Endodermal cell (in vitro differentiated cells): ENCODE measurements around the gene CNTN1. TPM values are rescaled to one million over a fixed set of nuclear protein-coding genes. Genes with fewer than 3 reads are reported as not detected.
A peak's percentile ranks its signal among the peaks of the same experiment; 100 is the strongest.

Experiments used
- DNase-seq: peaks from one replicate; pipeline ENCODE4 v3.0.0-alpha.2; 2017
- H3K27ac ChIP-seq: 2 replicates; pipeline ENCODE4 v1.5.1; 2013; ENCODE audit warnings: mild to moderate bottlenecking, low read depth, low read length, moderate library complexity
- H3K27me3 ChIP-seq: 2 replicates; pipeline ENCODE4 v1.6.1; 2013; ENCODE audit warnings: mild to moderate bottlenecking, low read length, moderate library complexity; ENCODE audit not compliant: insufficient read depth, control insufficient read depth, poor library complexity, severe bottlenecking
- H3K36me3 ChIP-seq: 2 replicates; pipeline ENCODE4 v1.7.0; 2013; ENCODE audit warnings: mild to moderate bottlenecking, low read length, moderate library complexity; ENCODE audit not compliant: control insufficient read depth, insufficient read depth
- H3K4me1 ChIP-seq: one replicate; pipeline ENCODE4 v1.7.0; 2013; ENCODE audit warnings: low read length; ENCODE audit not compliant: control insufficient read depth, insufficient read depth
- H3K4me3 ChIP-seq: 2 replicates; pipeline ENCODE4 v1.5.1; 2013; ENCODE audit warnings: mild to moderate bottlenecking, low read length, moderate library complexity
- H3K9ac ChIP-seq: 2 replicates; pipeline ENCODE4 v1.6.1; 2013; ENCODE audit warnings: mild to moderate bottlenecking, low read length, moderate library complexity; ENCODE audit not compliant: poor library complexity, severe bottlenecking; ENCODE audit errors: extremely low read depth
- H3K9me3 ChIP-seq: 2 replicates; pipeline ENCODE4 v1.6.1; 2013; ENCODE audit warnings: mild to moderate bottlenecking, low read length, moderate library complexity; ENCODE audit not compliant: control insufficient read depth
- H3K27ac Mint-ChIP-seq: 2 replicates; pipeline ENCODE4 v1.8.0; 2020; ENCODE audit warnings: mixed read lengths
- H3K27me3 Mint-ChIP-seq: 2 replicates; pipeline ENCODE4 v1.8.0; 2021; ENCODE audit warnings: mild to moderate bottlenecking, mixed read lengths; ENCODE audit not compliant: insufficient read depth
- H3K36me3 Mint-ChIP-seq: 2 replicates; pipeline ENCODE4 v1.8.0; 2020; ENCODE audit warnings: low read depth, mixed read lengths
- H3K4me1 Mint-ChIP-seq: 2 replicates; pipeline ENCODE4 v1.8.0; 2020; ENCODE audit warnings: mixed read lengths
- H3K4me3 Mint-ChIP-seq: 2 replicates; pipeline ENCODE4 v1.8.0; 2020; ENCODE audit warnings: mild to moderate bottlenecking, moderate library complexity, mixed read lengths
- H3K9me3 Mint-ChIP-seq: 2 replicates; pipeline ENCODE4 v1.8.0; 2020; ENCODE audit warnings: mild to moderate bottlenecking, mixed read lengths
- CTCF ChIP-seq: fragments of 200-600 bp; sonication (generic); conservative IDR thresholded peaks from 2 replicates; pipeline ENCODE4 v1.5.0; 2021; ENCODE audit warnings: antibody characterized with exemption, mild to moderate bottlenecking
- WGBS, 2 experiments: methylation state at CpG; one replicate each; pipeline versions ENCODE4 v1.1.5 to v1.1.7; 2013; ENCODE audit warnings: missing lambda C conversion rate in 2 of 2, mixed read lengths in 1 of 2; ENCODE audit not compliant: insufficient coverage in 1 of 2, insufficient read length in 1 of 2; 5-methylcytosine and 5-hydroxymethylcytosine counted together
- total RNA-seq, 2 donors: library from RNA; stranded (reverse); fragmentation: NEBNext Ultra II Directional in 1 of 2; extraction: Animal tissue kit (Norgen Biotek cat#: 25700) in 1 of 2; gene quantifications; 2 replicates in 1 of 2; 3 replicates in 1 of 2; pipeline ENCODE4 v1.2.1, GENCODE V29; 2021

The CNTN1 gene
- total RNA-seq, 2 donors from 2014 or later, result 8.4 to 8.6 TPM

- no peak for TF ChIP-seq CTCF
- DNase-seq, result no peak
- Histone ChIP-seq H3K36me3 (no peaks in the 10 kb centered on the region), H3K4me1 (no peaks in the 10 kb centered on the region), H3K9me3 (no peaks in the 10 kb centered on the region), H3K9ac (no peak overlapping the region), H3K27ac (no peak overlapping the region), H3K27me3 (no peaks in the 10 kb centered on the region), H3K4me3 (no peak overlapping the region)
- 93 to 100% methylated on average over 2 of the region's 2 CpGs for WGBS, 2 experiments
- Mint-ChIP-seq H3K4me1 (peaks cover 6% of the 10 kb centered on the region), H3K4me3 (no peak overlapping the region), H3K36me3 (no peaks in the 10 kb centered on the region), H3K9me3 (no peaks in the 10 kb centered on the region), H3K27ac (peak overlapping the region; percentile 69), H3K27me3 (no peaks in the 10 kb centered on the region)
Measured at GRCh38 chr12:40959041-40959440, 266.8 kb downstream of the CNTN1 start.

- 78% methylated on average over 2 of the region's 2 CpGs; no CpG with 5 or more reads in 1 of the 2 experiments for WGBS, 2 experiments
- Histone ChIP-seq H3K9me3 (no peaks in the 10 kb centered on the region), H3K27ac (no peak overlapping the region), H3K4me3 (no peak overlapping the region), H3K9ac (no peak overlapping the region), H3K36me3 (no peaks in the 10 kb centered on the region), H3K27me3 (no peaks in the 10 kb centered on the region), H3K4me1 (no peaks in the 10 kb centered on the region)
- Mint-ChIP-seq H3K4me3 (no peak overlapping the region), H3K27me3 (no peaks in the 10 kb centered on the region), H3K9me3 (no peaks in the 10 kb centered on the region), H3K36me3 (no peaks in the 10 kb centered on the region), H3K27ac (no peak overlapping the region), H3K4me1 (peaks cover 6% of the 10 kb centered on the region)
- no peak for TF ChIP-seq CTCF
- no peak for DNase-seq
Measured at GRCh38 chr12:40963751-40964150, 271.5 kb downstream of the CNTN1 start.

- Histone ChIP-seq H3K4me1 (no peaks in the 10 kb centered on the region), H3K9ac (no peak overlapping the region), H3K27ac (no peak overlapping the region), H3K9me3 (no peaks in the 10 kb centered on the region), H3K36me3 (no peaks in the 10 kb centered on the region), H3K4me3 (no peak overlapping the region), H3K27me3 (no peaks in the 10 kb centered on the region)
- H3K9me3 Mint-ChIP-seq, result no peaks in the 10 kb centered on the region
- H3K27ac Mint-ChIP-seq, result no peak overlapping the region
- 81 to 84% methylated on average over 5 to 6 of the region's 6 CpGs for WGBS, 2 experiments
- H3K4me3 Mint-ChIP-seq, result no peak overlapping the region
- no peaks in the 10 kb centered on the region for H3K4me1 Mint-ChIP-seq
- no peak for TF ChIP-seq CTCF
- no peaks in the 10 kb centered on the region for H3K27me3 Mint-ChIP-seq
- no peaks in the 10 kb centered on the region for H3K36me3 Mint-ChIP-seq
- DNase-seq, result peak; percentile 57
Measured at GRCh38 chr12:40969796-40970195, 277.6 kb downstream of the CNTN1 start.
